GM15510 (cell line): ENCODE measurements around the gene HOXD3.

Experiments
- POLR2A ChIP-seq: IDR thresholded peaks from 3 replicates; pipeline ENCODE4 v1.6.1; 2011; ENCODE audit warnings: borderline replicate concordance; ENCODE audit not compliant: insufficient read length; ENCODE audit errors: extremely low read depth

The HOXD3 gene

DNA sequence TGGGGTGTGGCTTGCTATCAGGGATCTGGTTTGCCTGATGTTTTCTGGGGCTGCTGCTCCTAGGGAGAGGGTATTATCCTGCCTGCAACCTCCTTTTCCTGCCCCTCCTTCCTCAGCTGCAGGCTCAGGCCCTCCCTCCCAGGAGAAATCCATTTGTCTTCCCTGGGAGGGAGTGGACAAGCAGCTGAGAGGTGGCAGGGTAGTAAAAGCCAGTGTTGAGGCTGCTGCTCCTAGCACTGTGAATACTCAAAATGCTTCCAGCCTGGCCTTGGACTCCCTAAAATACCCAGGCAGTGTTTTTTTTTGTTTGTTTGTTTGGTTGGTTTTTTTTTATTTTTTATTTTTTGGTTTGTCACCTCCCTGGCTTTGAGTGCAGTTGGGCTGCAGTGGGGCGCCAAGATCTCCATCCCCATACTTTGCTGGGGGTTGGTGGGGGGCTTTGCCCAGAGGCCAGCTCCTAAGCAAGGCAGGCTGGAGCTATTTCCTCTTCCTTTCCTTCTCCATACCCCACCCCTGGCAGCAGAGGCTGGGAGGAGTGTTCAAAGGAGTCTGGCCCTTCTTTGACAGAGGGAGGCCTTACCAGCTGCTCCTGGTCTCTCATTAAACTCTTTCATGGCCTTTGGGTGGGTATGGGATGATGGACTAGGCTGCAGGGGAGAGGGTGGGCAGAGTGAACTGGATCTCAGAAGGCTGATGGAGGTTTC is 13.6 kb downstream of the HOXD3 start:
- no peak for TF ChIP-seq POLR2A

GRCh38 chr2:176171351-176172006 is 14.4 kb downstream of the HOXD3 start:
- TF ChIP-seq POLR2A = no peak

DNA sequence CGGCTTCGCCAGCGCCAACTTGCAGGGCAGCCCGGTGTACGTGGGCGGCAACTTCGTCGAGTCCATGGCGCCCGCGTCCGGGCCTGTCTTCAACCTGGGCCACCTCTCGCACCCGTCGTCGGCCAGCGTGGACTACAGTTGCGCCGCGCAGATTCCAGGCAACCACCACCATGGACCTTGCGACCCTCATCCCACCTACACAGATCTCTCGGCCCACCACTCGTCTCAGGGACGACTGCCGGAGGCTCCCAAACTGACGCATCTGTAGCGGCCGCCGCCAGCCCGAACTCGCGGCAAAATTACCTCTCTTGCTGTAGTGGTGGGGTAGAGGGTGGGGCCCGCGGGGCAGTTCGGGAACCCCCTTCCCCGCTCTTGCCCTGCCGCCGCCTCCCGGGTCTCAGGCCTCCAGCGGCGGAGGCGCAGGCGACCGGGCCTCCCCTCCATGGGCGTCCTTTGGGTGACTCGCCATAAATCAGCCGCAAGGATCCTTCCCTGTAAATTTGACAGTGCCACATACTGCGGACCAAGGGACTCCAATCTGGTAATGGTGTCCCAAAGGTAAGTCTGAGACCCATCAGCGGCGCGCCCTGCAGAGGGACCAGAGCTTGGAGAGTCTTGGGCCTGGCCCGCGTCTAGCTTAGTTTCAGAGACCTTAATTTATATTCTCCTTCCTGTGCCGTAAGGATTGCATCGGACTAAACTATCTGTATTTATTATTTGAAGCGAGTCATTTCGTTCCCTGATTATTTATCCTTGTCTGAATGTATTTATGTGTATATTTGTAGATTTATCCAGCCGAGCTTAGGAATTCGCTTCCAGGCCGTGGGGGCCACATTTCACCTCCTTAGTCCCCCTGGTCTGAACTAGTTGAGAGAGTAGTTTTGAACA is 15.1 kb downstream of the HOXD3 start:
- TF ChIP-seq POLR2A = no peak

GRCh38 chr2:176172895-176173566 is 15.9 kb downstream of the HOXD3 start:
- no peak for TF ChIP-seq POLR2A

DNA sequence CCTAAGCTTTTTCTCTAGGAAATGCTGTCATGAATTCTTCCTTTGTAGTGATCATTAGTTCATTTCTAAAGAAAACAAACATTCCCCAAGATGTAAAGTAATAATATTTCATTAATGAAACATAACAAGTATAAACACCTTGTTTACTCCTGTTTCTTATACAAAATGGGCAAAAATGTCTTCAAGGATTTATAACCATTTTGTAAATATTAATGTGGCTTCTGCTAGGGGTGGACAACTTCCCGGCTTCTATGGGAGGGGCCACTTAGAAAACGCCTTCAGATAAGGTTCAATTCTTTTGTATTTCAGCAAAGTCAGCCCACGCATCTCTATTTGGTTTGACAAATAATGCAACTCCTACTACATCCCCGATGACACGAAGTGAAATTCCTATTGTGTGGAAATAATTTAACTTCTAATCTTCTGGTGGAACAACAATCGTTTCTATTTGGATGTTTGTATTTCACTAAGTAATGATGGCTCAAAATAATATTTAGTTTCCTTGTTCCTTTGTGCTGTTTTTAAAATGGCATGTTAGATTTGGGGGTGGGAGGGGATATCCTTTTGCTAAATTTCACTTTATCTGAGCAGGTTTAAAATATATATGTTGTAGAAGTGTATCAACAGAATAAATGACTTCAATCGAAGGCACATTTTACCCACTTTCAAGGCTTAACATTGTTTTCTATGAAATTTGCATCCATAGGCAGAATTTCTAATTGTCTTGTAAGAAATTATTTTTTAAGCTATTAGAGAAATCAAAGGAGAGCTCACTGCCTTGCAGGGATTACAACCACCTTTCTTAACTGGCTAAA is 16.7 kb downstream of the HOXD3 start:
- TF ChIP-seq POLR2A = no peak

DNA sequence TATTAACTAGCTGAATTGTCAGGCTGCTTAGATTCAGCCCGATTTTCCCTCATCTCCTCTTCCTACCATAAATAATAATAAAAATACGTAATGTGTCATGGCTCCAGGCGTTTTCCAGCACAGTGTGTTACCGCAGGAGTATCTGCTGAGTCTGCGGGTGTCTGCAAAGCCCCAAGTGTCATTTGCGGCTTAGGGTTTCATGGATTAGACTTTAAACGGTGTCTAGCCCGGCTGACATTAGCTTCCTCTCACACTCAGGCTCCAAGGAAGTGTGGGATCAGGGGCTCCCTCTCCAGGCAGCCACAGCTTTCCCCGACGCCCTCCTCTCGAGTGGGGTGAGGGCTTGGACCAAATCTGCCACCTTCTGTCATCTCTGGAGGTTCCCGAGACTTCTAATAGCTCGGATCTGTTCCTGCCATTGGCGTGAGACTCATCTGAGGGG is 17.3 kb downstream of the HOXD3 start:
- no peak for TF ChIP-seq POLR2A

- no peak for TF ChIP-seq POLR2A
Observed at GRCh38 chr2:176174824-176175708, 18.0 kb downstream of the HOXD3 start.

- TF ChIP-seq POLR2A = no peak
Observed at GRCh38 chr2:176175709-176176607, 18.9 kb downstream of the HOXD3 start.

DNA sequence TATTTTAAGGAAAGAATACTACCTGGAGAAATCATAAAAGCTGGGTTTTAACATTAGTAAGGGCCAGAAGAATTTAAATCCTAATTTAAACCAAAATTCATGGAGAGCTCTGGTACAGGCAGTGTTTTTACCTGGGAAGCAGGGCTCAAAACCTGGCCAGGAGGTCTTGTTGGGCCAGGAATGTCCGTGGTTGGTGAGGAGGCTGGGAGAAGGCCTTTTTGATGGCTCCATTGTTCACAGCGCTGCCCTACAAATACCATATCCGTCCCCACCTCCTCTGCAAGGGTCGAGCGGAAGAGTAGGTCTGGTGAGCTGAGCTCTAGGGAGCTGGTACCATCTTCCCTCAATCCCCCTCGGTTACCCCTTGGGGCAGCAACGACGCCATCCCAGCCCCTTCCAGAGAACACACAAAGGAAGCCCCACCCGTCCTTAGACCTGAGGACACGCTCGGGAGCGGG is 20.5 kb downstream of the HOXD3 start:
- TF ChIP-seq POLR2A = no peak

GRCh38 chr2:176178038-176178756 is 21.1 kb downstream of the HOXD3 start:
- TF ChIP-seq POLR2A = no peak

GRCh38 chr2:176178757-176179295 is 21.7 kb downstream of the HOXD3 start:
- TF ChIP-seq POLR2A = no peak
